Mammary epithelial cell (primary cell): ENCODE results near the gene ZNF556.

Experiments used
- CTCF ChIP-seq, 2 donors: IDR thresholded peaks in 1 of 2; conservative IDR thresholded peaks in 1 of 2; 2 replicates each; pipeline ENCODE4 v1.5.1; 2011 to 2012; ENCODE audit warnings: inconsistent platforms in 2 of 2, low read length in 2 of 2, mild to moderate bottlenecking in 2 of 2, control low read depth in 1 of 2, low read depth in 1 of 2; ENCODE audit not compliant: insufficient read depth in 1 of 2; ENCODE audit errors: extremely low read depth in 1 of 2
- EZH2 ChIP-seq: IDR thresholded peaks from 2 replicates; pipeline ENCODE4 v1.6.1; 2012; ENCODE audit warnings: low read length, inconsistent platforms, borderline replicate concordance

- TF ChIP-seq CTCF (conservative IDR thresholded peaks at IDR 0.05 in 1 of 2, IDR thresholded peaks at IDR 0.05 in 1 of 2; ENCODE audit: extremely low read depth in 1 of 2, insufficient read depth in 1 of 2, low read depth in 1 of 2, low read length in 2 of 2) (peak; percentile 35 to 58), EZH2 (no peak)
These were observed 26.0 kb upstream of the ZNF556 start, which contains the start of gene ZNF555 for GRCh38 chr19:2840794-2841791.
